Progenitor cell of endocrine pancreas (in vitro differentiated cells): ENCODE results near the gene PKNOX1. TPM values are rescaled to one million over a fixed set of nuclear protein-coding genes. Genes with fewer than 3 reads are reported as not detected.
"Not testable (repeated sequence)": the region's sequence is repeated elsewhere in the genome, so short reads cannot be mapped to it uniquely, and the experiment has no call there.

ENCODE experiments used
- DNase-seq: peaks from one replicate; pipeline ENCODE4 v3.0.0; 2021; ENCODE audit warnings: low spot score; ENCODE audit not compliant: unreplicated experiment
- H3K27ac Mint-ChIP-seq: 2 replicates; pipeline ENCODE4 v1.8.0; 2021; ENCODE audit warnings: mild to moderate bottlenecking, moderate library complexity, mixed read lengths
- H3K27me3 Mint-ChIP-seq: 2 replicates; pipeline ENCODE4 v1.8.0; 2021; ENCODE audit warnings: mixed read lengths
- H3K36me3 Mint-ChIP-seq: 2 replicates; pipeline ENCODE4 v1.8.0; 2022; ENCODE audit warnings: mixed read lengths; ENCODE audit not compliant: insufficient read depth
- H3K4me1 Mint-ChIP-seq: 2 replicates; pipeline ENCODE4 v1.8.0; 2021; ENCODE audit warnings: low read depth, mixed read lengths
- H3K4me3 Mint-ChIP-seq: 2 replicates; pipeline ENCODE4 v1.8.0; 2021; ENCODE audit warnings: low read depth, mild to moderate bottlenecking, moderate library complexity, mixed read lengths
- H3K9me3 Mint-ChIP-seq: 2 replicates; pipeline ENCODE4 v1.8.0; 2021; ENCODE audit warnings: low read depth, mixed read lengths
- total RNA-seq: library from RNA; stranded (reverse); gene quantifications from 2 replicates; pipeline ENCODE4 v1.2.1, GENCODE V29; 2021

The PKNOX1 gene
- total RNA-seq, 1 donor from 2014 or later = 27.7 TPM

GRCh38 chr21:43042169-43042568, 67.8 kb downstream of the PKNOX1 start:
- not testable (repeated sequence) for DNase-seq, H3K27me3 Mint-ChIP-seq, H3K27ac Mint-ChIP-seq, H3K36me3 Mint-ChIP-seq, H3K4me3 Mint-ChIP-seq, H3K4me1 Mint-ChIP-seq, H3K9me3 Mint-ChIP-seq

- DNase-seq, H3K4me3 Mint-ChIP-seq, H3K9me3 Mint-ChIP-seq, H3K4me1 Mint-ChIP-seq, H3K36me3 Mint-ChIP-seq, H3K27ac Mint-ChIP-seq, H3K27me3 Mint-ChIP-seq: not testable (repeated sequence)
These were observed 68.9 kb downstream of the PKNOX1 start for GRCh38 chr21:43043291-43043690.

- H3K27me3 Mint-ChIP-seq = not testable (repeated sequence)
These were observed 70.2 kb downstream of the PKNOX1 start for GRCh38 chr21:43044547-43044946.

GRCh38 chr21:43045165-43045875, 71.0 kb downstream of the PKNOX1 start:
- not testable (repeated sequence) for H3K36me3 Mint-ChIP-seq, H3K27ac Mint-ChIP-seq

More at GRCh38 chr21:43044547-43044946, 70.2 kb downstream of the PKNOX1 start:
- not testable (repeated sequence) for H3K4me1 Mint-ChIP-seq, H3K9me3 Mint-ChIP-seq, DNase-seq, H3K4me3 Mint-ChIP-seq, H3K36me3 Mint-ChIP-seq, H3K27ac Mint-ChIP-seq

GRCh38 chr21:43045876-43046821, 71.8 kb downstream of the PKNOX1 start:
- not testable (repeated sequence) for H3K4me1 Mint-ChIP-seq, H3K36me3 Mint-ChIP-seq, H3K9me3 Mint-ChIP-seq, H3K27me3 Mint-ChIP-seq, DNase-seq, H3K4me3 Mint-ChIP-seq, H3K27ac Mint-ChIP-seq

More at GRCh38 chr21:43045165-43045875, 71.0 kb downstream of the PKNOX1 start:
- H3K9me3 Mint-ChIP-seq, DNase-seq, H3K4me3 Mint-ChIP-seq, H3K4me1 Mint-ChIP-seq, H3K27me3 Mint-ChIP-seq: not testable (repeated sequence)

- H3K9me3 Mint-ChIP-seq, H3K4me1 Mint-ChIP-seq, H3K36me3 Mint-ChIP-seq, H3K4me3 Mint-ChIP-seq, DNase-seq, H3K27ac Mint-ChIP-seq, H3K27me3 Mint-ChIP-seq: not testable (repeated sequence)
These were observed 78.8 kb downstream of the PKNOX1 start for GRCh38 chr21:43053112-43053511.

- H3K4me3 Mint-ChIP-seq, DNase-seq, H3K27ac Mint-ChIP-seq, H3K4me1 Mint-ChIP-seq, H3K27me3 Mint-ChIP-seq, H3K36me3 Mint-ChIP-seq, H3K9me3 Mint-ChIP-seq: not testable (repeated sequence)
These were observed 88.7 kb downstream of the PKNOX1 start for GRCh38 chr21:43062955-43063664.

GRCh38 chr21:43064265-43064917, 90.0 kb downstream of the PKNOX1 start:
- H3K9me3 Mint-ChIP-seq, H3K4me3 Mint-ChIP-seq, H3K27me3 Mint-ChIP-seq: not testable (repeated sequence)

GRCh38 chr21:43065991-43066390, 91.6 kb downstream of the PKNOX1 start:
- H3K36me3 Mint-ChIP-seq, H3K9me3 Mint-ChIP-seq, H3K27ac Mint-ChIP-seq, DNase-seq, H3K4me3 Mint-ChIP-seq, H3K4me1 Mint-ChIP-seq, H3K27me3 Mint-ChIP-seq: not testable (repeated sequence)

More at GRCh38 chr21:43064265-43064917, 90.0 kb downstream of the PKNOX1 start:
- DNase-seq, H3K4me1 Mint-ChIP-seq, H3K27ac Mint-ChIP-seq, H3K36me3 Mint-ChIP-seq: not testable (repeated sequence)

- H3K36me3 Mint-ChIP-seq, H3K9me3 Mint-ChIP-seq: not testable (repeated sequence)
These were observed 92.3 kb downstream of the PKNOX1 start for GRCh38 chr21:43066690-43067089.

GRCh38 chr21:43068065-43068464, 93.7 kb downstream of the PKNOX1 start:
- not testable (repeated sequence) for H3K27ac Mint-ChIP-seq, H3K27me3 Mint-ChIP-seq, DNase-seq, H3K9me3 Mint-ChIP-seq, H3K36me3 Mint-ChIP-seq, H3K4me3 Mint-ChIP-seq, H3K4me1 Mint-ChIP-seq

More at GRCh38 chr21:43066690-43067089, 92.3 kb downstream of the PKNOX1 start:
- DNase-seq, H3K27ac Mint-ChIP-seq, H3K4me1 Mint-ChIP-seq, H3K4me3 Mint-ChIP-seq, H3K27me3 Mint-ChIP-seq: not testable (repeated sequence)

- DNase-seq, H3K4me3 Mint-ChIP-seq, H3K36me3 Mint-ChIP-seq, H3K9me3 Mint-ChIP-seq, H3K27me3 Mint-ChIP-seq, H3K4me1 Mint-ChIP-seq, H3K27ac Mint-ChIP-seq: not testable (repeated sequence)
These were observed 95.3 kb downstream of the PKNOX1 start for GRCh38 chr21:43069682-43070081.
